ENCODE results near the gene AHNAK2.

Gene AHNAK2

DNA sequence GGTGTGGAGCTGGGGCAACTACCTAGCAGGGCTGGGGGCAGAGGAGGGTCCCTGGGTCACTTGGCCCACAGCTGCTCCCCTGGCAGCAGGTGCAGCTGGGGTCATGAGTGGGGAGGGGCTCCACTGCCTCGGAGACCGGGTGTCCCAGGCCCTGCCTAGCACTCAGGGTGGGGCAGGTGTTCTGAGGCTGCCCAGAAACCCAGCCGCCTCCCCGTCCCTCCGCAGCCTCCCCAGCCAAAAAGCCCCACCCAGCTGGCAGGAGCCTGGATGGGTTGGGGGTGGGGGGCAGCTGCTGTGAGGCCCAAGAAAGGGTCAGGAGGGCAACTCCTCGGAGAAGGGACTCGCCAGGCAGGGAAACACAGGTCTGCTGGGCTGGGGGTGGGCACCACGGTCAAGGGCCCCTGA, 11.2 kb downstream of the AHNAK2 start:
- no peak overlapping the region for H3K4me3 ChIP-seq (ENCODE audit: low read length)
- no peak for DNase-seq (ENCODE audit: low read depth)
- TF ChIP-seq, protein P1, sequence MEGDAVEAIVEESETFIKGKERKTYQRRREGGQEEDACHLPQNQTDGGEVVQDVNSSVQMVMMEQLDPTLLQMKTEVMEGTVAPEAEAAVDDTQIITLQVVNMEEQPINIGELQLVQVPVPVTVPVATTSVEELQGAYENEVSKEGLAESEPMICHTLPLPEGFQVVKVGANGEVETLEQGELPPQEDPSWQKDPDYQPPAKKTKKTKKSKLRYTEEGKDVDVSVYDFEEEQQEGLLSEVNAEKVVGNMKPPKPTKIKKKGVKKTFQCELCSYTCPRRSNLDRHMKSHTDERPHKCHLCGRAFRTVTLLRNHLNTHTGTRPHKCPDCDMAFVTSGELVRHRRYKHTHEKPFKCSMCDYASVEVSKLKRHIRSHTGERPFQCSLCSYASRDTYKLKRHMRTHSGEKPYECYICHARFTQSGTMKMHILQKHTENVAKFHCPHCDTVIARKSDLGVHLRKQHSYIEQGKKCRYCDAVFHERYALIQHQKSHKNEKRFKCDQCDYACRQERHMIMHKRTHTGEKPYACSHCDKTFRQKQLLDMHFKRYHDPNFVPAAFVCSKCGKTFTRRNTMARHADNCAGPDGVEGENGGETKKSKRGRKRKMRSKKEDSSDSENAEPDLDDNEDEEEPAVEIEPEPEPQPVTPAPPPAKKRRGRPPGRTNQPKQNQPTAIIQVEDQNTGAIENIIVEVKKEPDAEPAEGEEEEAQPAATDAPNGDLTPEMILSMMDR (conservative IDR thresholded peaks at IDR 0.05; ENCODE audit: low read depth, low read length), result no peak

DNA sequence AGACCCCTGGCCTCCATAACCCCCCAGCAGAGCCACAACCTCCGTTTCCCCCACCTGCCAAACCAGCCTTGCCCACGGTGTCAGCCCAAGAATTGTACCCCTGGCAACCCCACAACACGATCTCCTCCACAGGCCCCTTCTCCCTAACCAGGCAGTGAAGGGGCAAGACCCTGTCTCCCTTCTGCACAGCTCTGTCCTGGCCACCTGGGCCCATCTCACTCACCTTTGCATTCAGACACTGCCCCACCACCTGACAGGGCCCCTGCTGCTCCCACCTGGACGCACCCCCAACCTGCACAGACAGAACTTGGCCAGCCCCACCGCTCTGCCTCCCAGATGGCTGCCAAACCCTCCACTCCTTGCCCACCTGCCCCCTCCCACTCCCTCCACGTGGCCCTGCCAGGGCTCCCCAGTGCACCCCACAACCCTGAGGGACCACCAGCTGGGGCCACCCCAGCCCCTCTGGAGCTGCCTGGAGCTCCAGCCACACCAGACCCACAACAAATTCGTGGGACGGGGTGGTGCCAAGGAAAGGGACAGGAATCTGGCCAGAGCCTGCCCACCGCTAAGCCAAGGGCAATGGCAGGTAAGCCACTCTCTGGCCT, 11.8 kb downstream of the AHNAK2 start:
- no peak for DNase-seq (ENCODE audit: low read depth)
- H3K4me3 ChIP-seq (ENCODE audit: low read length), result no peak overlapping the region

GRCh38 chr14:104965561-104966231, 12.5 kb downstream of the AHNAK2 start:
- H3K4me3 ChIP-seq (ENCODE audit: low read length), result no peak overlapping the region
- TF ChIP-seq, protein P1 (conservative IDR thresholded peaks at IDR 0.05; ENCODE audit: low read depth, low read length), result no peak
- DNase-seq (ENCODE audit: low read depth), result no peak

More for the DNA sequence above, 11.8 kb downstream of the AHNAK2 start:
- TF ChIP-seq, protein P1 (conservative IDR thresholded peaks at IDR 0.05; ENCODE audit: low read depth, low read length), result no peak

DNA sequence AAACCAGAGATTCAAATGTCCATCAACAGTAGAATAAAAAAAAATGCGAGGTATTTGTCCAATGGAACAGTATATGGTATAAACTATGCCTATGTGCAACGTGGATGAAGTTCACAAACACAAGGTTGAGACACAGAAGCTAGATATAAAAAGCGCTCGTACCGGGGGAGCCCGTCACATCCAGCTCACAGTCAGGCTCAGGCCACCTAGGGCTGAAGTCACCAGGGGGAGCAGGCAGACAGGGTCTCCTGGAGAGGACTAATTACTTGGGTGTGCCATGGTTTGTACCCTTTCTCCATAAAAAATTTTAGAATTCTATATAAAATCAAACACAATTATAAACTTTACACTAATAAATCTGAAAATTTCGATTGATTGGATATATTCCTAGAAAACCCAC, 13.6 kb downstream of the AHNAK2 start:
- no peak for DNase-seq (ENCODE audit: low read depth)
- H3K4me3 ChIP-seq (ENCODE audit: low read length), result no peak overlapping the region
- TF ChIP-seq, protein P1 (conservative IDR thresholded peaks at IDR 0.05; ENCODE audit: low read depth, low read length), result no peak

DNA sequence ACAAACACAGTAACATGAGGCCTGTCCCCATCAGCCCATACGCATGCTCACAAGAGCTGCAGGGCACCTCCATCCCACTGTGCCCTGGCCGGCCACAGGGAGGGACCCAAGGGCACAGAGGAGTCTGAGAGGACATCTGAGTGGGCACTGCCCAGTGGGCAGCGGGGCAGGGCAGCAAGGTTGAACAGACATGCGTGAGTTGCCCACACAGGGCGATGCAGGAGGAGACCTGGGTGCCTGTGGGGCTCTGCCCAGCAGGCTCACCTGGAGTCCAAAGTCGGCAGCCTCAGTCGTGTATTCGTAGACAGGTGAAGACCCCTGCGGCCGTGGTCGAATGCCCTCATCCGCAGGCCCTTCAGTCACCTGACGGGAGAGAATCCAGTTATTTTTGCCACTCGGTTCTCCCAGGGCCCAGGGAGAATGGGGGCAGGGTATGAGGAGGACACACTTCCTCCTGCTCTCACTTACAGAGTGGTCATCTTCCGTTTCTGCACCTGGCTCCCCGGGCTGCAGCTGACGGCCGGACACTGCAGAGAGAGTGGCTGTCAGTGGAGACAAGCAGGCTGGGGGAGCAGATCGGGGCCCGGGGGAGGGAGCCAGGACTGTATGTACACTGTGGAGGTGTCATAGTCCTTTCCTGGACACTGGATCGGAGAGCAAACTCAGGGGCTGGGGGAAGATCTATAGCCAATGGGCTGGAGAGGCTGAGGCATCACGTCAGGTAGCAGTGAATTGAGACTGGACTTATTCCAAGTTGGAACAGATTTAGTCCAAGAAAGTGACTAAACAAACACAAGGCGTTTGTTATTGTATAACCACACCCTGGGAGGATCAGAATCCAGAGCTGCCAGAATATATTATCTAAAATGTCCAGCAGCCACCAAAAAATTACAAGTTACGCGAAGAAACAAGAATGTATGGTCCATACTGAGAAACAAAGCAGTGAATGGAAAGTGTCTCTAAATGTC, 20.7 kb downstream of the AHNAK2 start:
- DNase-seq (ENCODE audit: low read depth), result no peak
- H3K4me3 ChIP-seq (ENCODE audit: low read length), result no peak overlapping the region
- TF ChIP-seq, protein P1 (conservative IDR thresholded peaks at IDR 0.05; ENCODE audit: low read depth, low read length), result no peak

DNA sequence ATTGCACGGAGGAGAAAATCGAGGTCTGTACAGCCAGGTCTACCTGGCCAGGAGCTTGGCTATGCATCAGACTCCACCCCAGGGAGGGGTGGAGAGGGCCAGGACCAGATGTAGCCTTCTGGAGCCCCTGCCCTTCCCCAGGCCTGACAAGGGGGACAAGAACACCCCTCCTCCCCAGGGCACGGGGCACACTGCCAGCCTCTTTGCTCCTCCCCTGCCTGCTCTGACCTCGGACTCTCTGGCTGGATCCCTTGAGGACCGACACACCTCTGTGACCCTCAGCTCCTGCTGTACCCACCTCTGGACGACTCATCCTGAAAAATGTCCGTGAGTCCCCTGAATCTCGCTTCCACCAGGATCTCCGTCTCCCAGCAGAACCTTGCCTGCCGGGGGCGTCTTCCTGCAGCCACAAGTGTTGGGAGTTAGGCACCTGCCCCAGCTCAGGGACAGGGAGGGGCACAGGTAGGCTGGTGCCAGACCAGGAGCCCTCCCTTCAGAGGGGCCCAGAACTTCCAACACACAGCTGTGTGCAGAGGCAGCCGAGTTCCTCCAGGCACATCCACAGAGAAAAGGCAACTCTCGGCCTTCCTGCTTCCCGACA, 21.8 kb downstream of the AHNAK2 start:
- DNase-seq (ENCODE audit: low read depth), result no peak
- no peak overlapping the region for H3K4me3 ChIP-seq (ENCODE audit: low read length)
- TF ChIP-seq, protein P1 (conservative IDR thresholded peaks at IDR 0.05; ENCODE audit: low read depth, low read length), result no peak
